GM12878 (cell line): ENCODE data around the gene RPS6KA2.

Experiments
- CBX5 ChIP-seq: sonication (generic); IDR thresholded peaks from 2 replicates; pipeline ENCODE4 v1.6.1; 2016; ENCODE audit warnings: low read depth, moderate library complexity, mild to moderate bottlenecking, inconsistent platforms
- CTCF ChIP-seq, 3 experiments: IDR thresholded peaks in 2 of 3; conservative IDR thresholded peaks in 1 of 3; 2 replicates each; pipeline ENCODE4 v1.5.1; 2011; ENCODE audit warnings: low read depth in 3 of 3, low read length in 3 of 3, mild to moderate bottlenecking in 3 of 3, control low read depth in 2 of 3, moderate library complexity in 2 of 3, inconsistent platforms in 1 of 3, mixed read lengths in 1 of 3; ENCODE audit not compliant: control insufficient read depth in 2 of 3, insufficient read depth in 1 of 3; ENCODE audit errors: extremely low read depth in 1 of 3
- EZH2 ChIP-seq: IDR thresholded peaks from 2 replicates; pipeline ENCODE4 v1.6.1; 2012; ENCODE audit warnings: low read depth, mild to moderate bottlenecking, control low read depth, inconsistent platforms, low read length, borderline replicate concordance; ENCODE audit not compliant: control insufficient read depth
- FOXM1 ChIP-seq: IDR thresholded peaks from 2 replicates; pipeline ENCODE4 v1.6.1; 2012; ENCODE audit warnings: low read depth, mild to moderate bottlenecking, inconsistent platforms, low read length, moderate library complexity
- HDAC6 ChIP-seq: fragments of 200-600 bp; sonication (generic); IDR thresholded peaks from one replicate; pipeline ENCODE4 v1.8.0; 2017; ENCODE audit warnings: antibody characterized with exemption; ENCODE audit not compliant: unreplicated experiment
- HDGF ChIP-seq: fragments of 450-650 bp; IDR thresholded peaks from 2 replicates; pipeline ENCODE4 v1.6.1; 2016; ENCODE audit warnings: antibody characterized with exemption
- KDM1A ChIP-seq: fragments of 200-600 bp; sonication (generic); IDR thresholded peaks from 2 replicates; pipeline ENCODE4 v1.6.1; 2016; ENCODE audit warnings: borderline replicate concordance
- NFYB ChIP-seq: IDR thresholded peaks from 2 replicates; pipeline ENCODE4 v1.6.1; 2011; ENCODE audit warnings: low read depth, mild to moderate bottlenecking, low read length, improper control_type of control experiment, moderate library complexity; ENCODE audit not compliant: insufficient read depth
- REST ChIP-seq: IDR thresholded peaks from 2 replicates; pipeline ENCODE4 v1.6.1; 2012; ENCODE audit warnings: mild to moderate bottlenecking, low read depth, low read length
- SUPT20H ChIP-seq: IDR thresholded peaks from 2 replicates; pipeline ENCODE4 v1.6.1; 2011; ENCODE audit warnings: low read depth, mild to moderate bottlenecking, low read length, moderate library complexity, borderline replicate concordance; ENCODE audit not compliant: control insufficient read depth
- USF2 ChIP-seq: IDR thresholded peaks from 2 replicates; pipeline ENCODE4 v1.6.1; 2011; ENCODE audit warnings: low read depth, low read length, improper control_type of control experiment, borderline replicate concordance

- no peak for TF ChIP-seq CBX5
- TF ChIP-seq HDGF, result no peak
- TF ChIP-seq USF2, result no peak
- no peak for TF ChIP-seq CTCF (IDR thresholded peaks at IDR 0.05 in 2 of 3, conservative IDR thresholded peaks at IDR 0.05 in 1 of 3; ENCODE audit: control insufficient read depth in 2 of 3, extremely low read depth in 1 of 3, insufficient read depth in 1 of 3, low read depth in 3 of 3, low read length in 3 of 3)
- no peak for TF ChIP-seq EZH2
- TF ChIP-seq NFYB, result no peak
- TF ChIP-seq FOXM1, result no peak
- TF ChIP-seq KDM1A, result no peak
- TF ChIP-seq REST, result no peak
- no peak for TF ChIP-seq SUPT20H
- TF ChIP-seq HDAC6, result no peak
Observed at GRCh38 chr6:166598441-166599138, 28.5 kb downstream of the RPS6KA2 start.
